GM18505 (cell line): ENCODE measurements around the gene IL1R2.

Source experiments
- ATAC-seq: cut with Tn5 transposase; IDR thresholded peaks from one replicate; pipeline ENCODE4 v1.9.1; 2021; ENCODE audit not compliant: unreplicated experiment
- POLR2A ChIP-seq: IDR thresholded peaks from 4 replicates; pipeline ENCODE4 v1.6.1; 2011; ENCODE audit warnings: borderline replicate concordance; ENCODE audit not compliant: insufficient read depth, insufficient read length; ENCODE audit errors: extremely low read depth

IL1R2 gene

GRCh38 chr2:102037681-102038080 is 45.9 kb downstream of the IL1R2 start:
- ATAC-seq = no peak
- TF ChIP-seq POLR2A = no peak

GRCh38 chr2:102040229-102040628 is 48.5 kb downstream of the IL1R2 start:
- TF ChIP-seq POLR2A = no peak
- no peak for ATAC-seq

GRCh38 chr2:102041351-102041750 is 49.6 kb downstream of the IL1R2 start:
- ATAC-seq = no peak
- TF ChIP-seq POLR2A = no peak

- no peak for ATAC-seq
- no peak for TF ChIP-seq POLR2A
Observed at GRCh38 chr2:102042196-102043081, 50.7 kb downstream of the IL1R2 start.

- no peak for ATAC-seq
- no peak for TF ChIP-seq POLR2A
Observed at GRCh38 chr2:102043560-102043959, 51.8 kb downstream of the IL1R2 start.

GRCh38 chr2:102044235-102044896 is 52.6 kb downstream of the IL1R2 start:
- no peak for TF ChIP-seq POLR2A
- ATAC-seq = no peak

- TF ChIP-seq POLR2A = no peak
Observed at GRCh38 chr2:102044967-102045489, 53.3 kb downstream of the IL1R2 start.

GRCh38 chr2:102045697-102046096 is 53.9 kb downstream of the IL1R2 start:
- ATAC-seq = no peak
- no peak for TF ChIP-seq POLR2A

More at GRCh38 chr2:102044967-102045489, 53.3 kb downstream of the IL1R2 start:
- ATAC-seq = no peak

GRCh38 chr2:102046135-102046986 is 54.6 kb downstream of the IL1R2 start:
- TF ChIP-seq POLR2A = no peak

GRCh38 chr2:102048465-102048864 is 56.7 kb downstream of the IL1R2 start:
- no peak for ATAC-seq

More at GRCh38 chr2:102046135-102046986, 54.6 kb downstream of the IL1R2 start:
- no peak for ATAC-seq

GRCh38 chr2:102049756-102050443 is 58.1 kb downstream of the IL1R2 start:
- no peak for TF ChIP-seq POLR2A
- no peak for ATAC-seq

More at GRCh38 chr2:102048465-102048864, 56.7 kb downstream of the IL1R2 start:
- no peak for TF ChIP-seq POLR2A

- no peak for TF ChIP-seq POLR2A
- ATAC-seq = no peak
Observed at GRCh38 chr2:102050854-102051391, 59.2 kb downstream of the IL1R2 start.

- TF ChIP-seq POLR2A = no peak
- no peak for ATAC-seq
Observed at GRCh38 chr2:102051692-102052277, 60.0 kb downstream of the IL1R2 start.
